Mesendoderm (in vitro differentiated cells): ENCODE data around the gene BDKRB2.

ENCODE experiments used
- DNase-seq: peaks from one replicate; pipeline ENCODE4 v3.0.0; 2013
- H2AK5ac ChIP-seq: 2 replicates; pipeline ENCODE4 v1.6.1; 2013; ENCODE audit warnings: low read length, inconsistent platforms
- H2BK120ac ChIP-seq: 2 replicates; pipeline ENCODE4 v1.6.1; 2013; ENCODE audit warnings: low read depth, mild to moderate bottlenecking, low read length, moderate library complexity, mixed read lengths
- H2BK15ac ChIP-seq: replicated peaks from 2 replicates; pipeline ENCODE4 v1.6.1; 2013; ENCODE audit warnings: low read depth, mild to moderate bottlenecking, moderate library complexity
- H2BK5ac ChIP-seq: 2 replicates; pipeline ENCODE4 v1.6.1; 2013; ENCODE audit warnings: low read length, inconsistent platforms
- H3K18ac ChIP-seq: 2 replicates; pipeline ENCODE4 v1.6.1; 2013; ENCODE audit warnings: mild to moderate bottlenecking, low read length, mixed read lengths
- H3K23ac ChIP-seq: one replicate; pipeline ENCODE4 v1.6.1; 2013; ENCODE audit warnings: low read length
- H3K27ac ChIP-seq: 2 replicates; pipeline ENCODE4 v1.5.1; 2013; ENCODE audit warnings: low read depth, mild to moderate bottlenecking, inconsistent platforms, low read length, moderate library complexity
- H3K27me3 ChIP-seq: 2 replicates; pipeline ENCODE4 v1.6.1; 2013; ENCODE audit warnings: low read length, control low read depth, mild to moderate bottlenecking, inconsistent platforms; ENCODE audit not compliant: insufficient read depth, poor library complexity
- H3K36me3 ChIP-seq: 2 replicates; pipeline ENCODE4 v1.6.1; 2013; ENCODE audit warnings: low read length, inconsistent platforms; ENCODE audit not compliant: control insufficient read depth, insufficient read depth
- H3K4ac ChIP-seq: one replicate; pipeline ENCODE4 v1.6.1; 2013; ENCODE audit warnings: low read depth, mild to moderate bottlenecking, low read length, moderate library complexity
- H3K4me1 ChIP-seq: 2 replicates; pipeline ENCODE4 v1.6.1; 2013; ENCODE audit warnings: low read depth, low read length, inconsistent platforms; ENCODE audit not compliant: control insufficient read depth
- H3K4me2 ChIP-seq: 2 replicates; pipeline ENCODE4 v1.6.1; 2013; ENCODE audit warnings: low read length
- H3K4me3 ChIP-seq: 2 replicates; pipeline ENCODE4 v1.5.1; 2013; ENCODE audit warnings: mild to moderate bottlenecking, low read length
- H3K56ac ChIP-seq: one replicate; pipeline ENCODE4 v1.6.1; 2013; ENCODE audit warnings: low read length
- H3K79me1 ChIP-seq: 2 replicates; pipeline ENCODE4 v1.6.1; 2013; ENCODE audit warnings: low read length, inconsistent platforms
- H3K79me2 ChIP-seq: 2 replicates; pipeline ENCODE4 v1.6.1; 2013; ENCODE audit warnings: mild to moderate bottlenecking, low read length; ENCODE audit not compliant: control insufficient read depth, insufficient read depth
- H3K9ac ChIP-seq: 2 replicates; pipeline ENCODE4 v1.6.1; 2013; ENCODE audit warnings: low read length, inconsistent platforms
- H4K5ac ChIP-seq: one replicate; pipeline ENCODE4 v1.6.1; 2013; ENCODE audit warnings: low read length
- H4K8ac ChIP-seq: one replicate; pipeline ENCODE4 v1.6.1; 2013; ENCODE audit warnings: low read depth, mild to moderate bottlenecking, control low read depth, low read length, moderate library complexity
- WGBS: extraction: QIAGEN DNeasy Blood & Tissue Kit; methylation state at CpG from one replicate; pipeline ENCODE4 v1.1.7; 2013; ENCODE audit warnings: low lambda C conversion rate, missing lambda C conversion rate; ENCODE audit not compliant: insufficient coverage; ENCODE audit errors: extremely low coverage; 5-methylcytosine and 5-hydroxymethylcytosine counted together

Gene BDKRB2

DNA sequence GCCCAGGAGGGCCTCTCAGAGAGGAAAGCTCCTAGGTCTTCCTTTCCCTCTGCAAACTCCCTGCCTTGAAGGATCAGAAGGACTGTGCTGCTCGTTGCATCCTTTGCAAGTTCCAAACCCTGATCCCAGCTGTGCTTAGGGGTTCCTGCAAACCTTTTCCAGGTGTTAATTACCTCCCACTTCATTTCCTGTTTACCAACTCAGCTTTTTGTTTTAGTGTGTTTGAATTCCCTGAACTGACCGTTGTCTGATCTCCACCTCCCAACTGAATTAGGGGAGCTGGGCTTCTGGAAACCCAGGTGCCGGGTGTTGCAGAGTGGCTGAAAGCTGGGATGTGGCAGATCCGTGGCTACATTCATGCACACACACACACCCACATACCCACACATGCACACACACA, 30.8 kb downstream of the BDKRB2 start:
- H3K79me1 ChIP-seq, result no peaks in the 10 kb centered on the region
- H2BK5ac ChIP-seq, result no peak overlapping the region
- WGBS, result no CpG with 5 or more reads among the region's 4 CpGs
- DNase-seq, result peak; percentile 33
- H3K23ac ChIP-seq, result no peak overlapping the region
- H3K79me2 ChIP-seq, result no peaks in the 10 kb centered on the region
- peak overlapping the region; percentile 9 for H3K56ac ChIP-seq
- no peak overlapping the region for H3K4ac ChIP-seq
- no peaks in the 10 kb centered on the region for H3K36me3 ChIP-seq
- no peak overlapping the region for H2BK15ac ChIP-seq
- H3K4me1 ChIP-seq, result peaks cover 6% of the 10 kb centered on the region
- H3K18ac ChIP-seq, result no peak overlapping the region
- H3K27me3 ChIP-seq, result no peaks in the 10 kb centered on the region
- H4K8ac ChIP-seq, result no peak overlapping the region
- no peak overlapping the region for H3K9ac ChIP-seq
- no peak overlapping the region for H4K5ac ChIP-seq
- H2AK5ac ChIP-seq, result no peak overlapping the region
- no peak overlapping the region for H3K4me3 ChIP-seq
- H3K4me2 ChIP-seq, result no peak overlapping the region
- H3K27ac ChIP-seq, result no peak overlapping the region
- H2BK120ac ChIP-seq, result no peak overlapping the region

GRCh38 chr14:96237641-96238040, 33.0 kb downstream of the BDKRB2 start:
- no peaks in the 10 kb centered on the region for H3K36me3 ChIP-seq
- no peak overlapping the region for H2BK120ac ChIP-seq
- H3K9ac ChIP-seq, result no peak overlapping the region
- H3K23ac ChIP-seq, result no peak overlapping the region
- H3K56ac ChIP-seq, result no peak overlapping the region
- no peak overlapping the region for H2BK15ac ChIP-seq
- no peak overlapping the region for H2AK5ac ChIP-seq
- no peak overlapping the region for H3K4me3 ChIP-seq
- no peak for DNase-seq
- no peak overlapping the region for H4K5ac ChIP-seq
- no peak overlapping the region for H3K4ac ChIP-seq
- H3K27ac ChIP-seq, result no peak overlapping the region
- H3K18ac ChIP-seq, result no peak overlapping the region
- WGBS, result no CpG with 5 or more reads among the region's 2 CpGs
- no peak overlapping the region for H3K4me2 ChIP-seq
- H3K79me1 ChIP-seq, result no peaks in the 10 kb centered on the region
- H3K4me1 ChIP-seq, result peaks cover 6% of the 10 kb centered on the region
- no peak overlapping the region for H4K8ac ChIP-seq
- no peaks in the 10 kb centered on the region for H3K27me3 ChIP-seq
- H3K79me2 ChIP-seq, result no peaks in the 10 kb centered on the region
- H2BK5ac ChIP-seq, result no peak overlapping the region

DNA sequence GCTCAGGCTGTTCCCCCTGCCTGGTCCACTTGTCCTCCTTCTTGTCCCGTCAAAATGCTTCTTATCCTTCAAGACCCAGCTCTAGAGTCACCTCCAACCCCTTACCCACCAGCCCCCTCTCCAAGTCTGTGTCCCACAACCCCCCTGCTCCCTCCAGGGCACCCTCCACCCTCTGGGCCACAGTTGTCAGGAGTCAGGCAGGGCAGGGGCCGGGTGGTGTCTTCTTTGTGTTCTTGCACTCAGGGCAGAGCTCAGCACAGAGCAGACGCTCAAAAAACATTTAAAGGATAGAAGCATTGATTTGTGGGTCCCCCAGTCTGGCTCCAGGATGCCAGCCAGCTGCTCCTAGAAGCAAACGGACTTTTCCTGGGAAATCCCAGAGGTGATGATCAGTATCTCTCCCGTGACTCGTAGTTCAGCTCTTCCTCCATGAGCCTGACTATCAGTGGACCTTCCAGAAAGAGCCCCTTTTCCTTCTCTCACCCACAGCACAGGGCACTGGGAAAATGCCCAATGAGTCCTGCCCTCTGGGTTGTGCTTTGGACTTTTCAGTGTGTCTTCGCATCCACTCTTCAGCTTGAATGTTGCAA, 34.1 kb downstream of the BDKRB2 start:
- Histone ChIP-seq H3K79me2 (no peaks in the 10 kb centered on the region), H3K79me1 (no peaks in the 10 kb centered on the region), H2AK5ac (no peak overlapping the region), H3K9ac (no peak overlapping the region), H4K5ac (no peak overlapping the region), H3K36me3 (no peaks in the 10 kb centered on the region), H2BK120ac (no peak overlapping the region), H3K4me3 (no peak overlapping the region), H3K18ac (no peak overlapping the region), H3K27me3 (no peaks in the 10 kb centered on the region), H2BK15ac (no peak overlapping the region), H3K27ac (no peak overlapping the region), H3K56ac (no peak overlapping the region), H3K4ac (no peak overlapping the region), H2BK5ac (no peak overlapping the region), H3K4me2 (no peak overlapping the region), H3K23ac (no peak overlapping the region), H4K8ac (no peak overlapping the region), H3K4me1 (peaks cover 6% of the 10 kb centered on the region)
- WGBS, result no CpG with 5 or more reads among the region's 7 CpGs
- no peak for DNase-seq

DNA sequence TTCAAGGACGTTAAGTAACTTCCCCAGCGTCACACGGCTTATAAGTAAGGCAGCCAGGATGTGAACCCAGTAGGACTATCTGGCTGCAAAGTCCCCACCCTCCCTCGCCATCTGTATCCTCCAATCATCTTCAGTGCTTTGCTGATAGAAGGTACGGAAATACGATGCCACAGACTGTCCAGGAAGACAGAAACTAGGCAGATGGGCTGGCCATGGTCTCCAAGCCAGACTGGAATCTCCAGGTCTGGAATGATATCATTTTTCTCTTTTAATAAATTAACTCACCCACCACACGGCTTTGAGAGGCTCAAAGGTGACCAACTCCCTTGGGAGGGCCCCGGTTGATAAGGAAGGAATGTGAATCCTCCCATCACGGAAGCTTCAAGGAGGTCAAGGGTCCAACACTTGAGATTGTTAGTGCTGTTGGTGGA, 35.1 kb downstream of the BDKRB2 start:
- no peak overlapping the region for H3K4ac ChIP-seq
- no peak overlapping the region for H3K56ac ChIP-seq
- no peak overlapping the region for H2BK5ac ChIP-seq
- no peaks in the 10 kb centered on the region for H3K36me3 ChIP-seq
- H3K18ac ChIP-seq, result no peak overlapping the region
- H3K27ac ChIP-seq, result no peak overlapping the region
- no peak overlapping the region for H3K4me2 ChIP-seq
- H3K4me1 ChIP-seq, result peaks cover 6% of the 10 kb centered on the region
- no peaks in the 10 kb centered on the region for H3K79me2 ChIP-seq
- H2AK5ac ChIP-seq, result no peak overlapping the region
- no peak overlapping the region for H2BK120ac ChIP-seq
- no CpG with 5 or more reads among the region's 9 CpGs for whole genome bisulfite sequencing
- H3K9ac ChIP-seq, result no peak overlapping the region
- H3K23ac ChIP-seq, result no peak overlapping the region
- no peak overlapping the region for H4K8ac ChIP-seq
- no peak for DNase-seq
- H3K79me1 ChIP-seq, result no peaks in the 10 kb centered on the region
- no peak overlapping the region for H4K5ac ChIP-seq
- no peaks in the 10 kb centered on the region for H3K27me3 ChIP-seq
- no peak overlapping the region for H3K4me3 ChIP-seq
- no peak overlapping the region for H2BK15ac ChIP-seq

GRCh38 chr14:96240641-96241040, 36.0 kb downstream of the BDKRB2 start:
- DNase-seq, result no peak
- H3K4me1 ChIP-seq, result peaks cover 4% of the 10 kb centered on the region
- H3K36me3 ChIP-seq, result no peaks in the 10 kb centered on the region
- no peak overlapping the region for H2BK120ac ChIP-seq
- H3K4ac ChIP-seq, result no peak overlapping the region
- H2BK5ac ChIP-seq, result no peak overlapping the region
- H3K79me2 ChIP-seq, result no peaks in the 10 kb centered on the region
- no peaks in the 10 kb centered on the region for H3K79me1 ChIP-seq
- H3K4me3 ChIP-seq, result no peak overlapping the region
- no peaks in the 10 kb centered on the region for H3K27me3 ChIP-seq
- no peak overlapping the region for H3K18ac ChIP-seq
- no peak overlapping the region for H4K5ac ChIP-seq
- no peak overlapping the region for H3K23ac ChIP-seq
- no peak overlapping the region for H2AK5ac ChIP-seq
- no peak overlapping the region for H3K27ac ChIP-seq
- no peak overlapping the region for H2BK15ac ChIP-seq
- H3K56ac ChIP-seq, result no peak overlapping the region
- no peak overlapping the region for H4K8ac ChIP-seq
- H3K9ac ChIP-seq, result no peak overlapping the region
- WGBS, result no CpG with 5 or more reads among the region's 18 CpGs
- no peak overlapping the region for H3K4me2 ChIP-seq

DNA sequence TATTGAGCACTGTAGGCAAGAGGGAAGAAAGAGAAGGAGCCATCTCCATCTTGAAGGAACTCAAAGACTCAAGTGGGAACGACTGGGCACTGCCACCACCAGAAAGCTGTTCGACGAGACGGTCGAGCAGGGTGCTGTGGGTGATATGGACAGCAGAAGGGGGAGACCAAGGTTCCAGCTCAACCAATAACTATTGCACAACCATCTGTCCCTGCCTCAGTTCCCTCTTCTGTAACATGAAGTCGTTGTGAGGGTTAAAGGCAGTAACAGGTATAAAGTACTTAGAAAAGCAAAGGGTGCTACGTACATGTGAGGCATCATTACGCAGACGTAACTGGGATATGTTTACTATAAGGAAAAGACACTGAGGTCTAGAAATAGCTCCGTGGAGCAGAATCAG, 37.5 kb downstream of the BDKRB2 start:
- no CpG with 5 or more reads among the region's 10 CpGs for WGBS
- DNase-seq, result no peak
- no peak overlapping the region for H3K27ac ChIP-seq

More for the DNA sequence above, 37.5 kb downstream of the BDKRB2 start:
- Histone ChIP-seq H3K79me1 (no peaks in the 10 kb centered on the region), H3K56ac (no peak overlapping the region), H2AK5ac (no peak overlapping the region), H3K27me3 (no peaks in the 10 kb centered on the region), H3K23ac (no peak overlapping the region), H4K8ac (no peak overlapping the region), H2BK120ac (no peak overlapping the region), H3K18ac (no peak overlapping the region), H3K4me2 (no peak overlapping the region), H3K4me3 (no peak overlapping the region), H4K5ac (no peak overlapping the region), H3K36me3 (no peaks in the 10 kb centered on the region), H2BK15ac (no peak overlapping the region), H2BK5ac (no peak overlapping the region), H3K4ac (no peak overlapping the region), H3K4me1 (no peaks in the 10 kb centered on the region), H3K9ac (no peak overlapping the region), H3K79me2 (no peaks in the 10 kb centered on the region)
